ENCODE results near the gene CLINT1. TPM values are rescaled to one million over a fixed set of nuclear protein-coding genes. Genes with fewer than 3 reads are reported as not detected.
A peak's percentile ranks its signal among the peaks of the same experiment; 100 is the strongest.

The CLINT1 gene
- total RNA-seq, 1 experiment from 2014 or later: 170 TPM

DNA sequence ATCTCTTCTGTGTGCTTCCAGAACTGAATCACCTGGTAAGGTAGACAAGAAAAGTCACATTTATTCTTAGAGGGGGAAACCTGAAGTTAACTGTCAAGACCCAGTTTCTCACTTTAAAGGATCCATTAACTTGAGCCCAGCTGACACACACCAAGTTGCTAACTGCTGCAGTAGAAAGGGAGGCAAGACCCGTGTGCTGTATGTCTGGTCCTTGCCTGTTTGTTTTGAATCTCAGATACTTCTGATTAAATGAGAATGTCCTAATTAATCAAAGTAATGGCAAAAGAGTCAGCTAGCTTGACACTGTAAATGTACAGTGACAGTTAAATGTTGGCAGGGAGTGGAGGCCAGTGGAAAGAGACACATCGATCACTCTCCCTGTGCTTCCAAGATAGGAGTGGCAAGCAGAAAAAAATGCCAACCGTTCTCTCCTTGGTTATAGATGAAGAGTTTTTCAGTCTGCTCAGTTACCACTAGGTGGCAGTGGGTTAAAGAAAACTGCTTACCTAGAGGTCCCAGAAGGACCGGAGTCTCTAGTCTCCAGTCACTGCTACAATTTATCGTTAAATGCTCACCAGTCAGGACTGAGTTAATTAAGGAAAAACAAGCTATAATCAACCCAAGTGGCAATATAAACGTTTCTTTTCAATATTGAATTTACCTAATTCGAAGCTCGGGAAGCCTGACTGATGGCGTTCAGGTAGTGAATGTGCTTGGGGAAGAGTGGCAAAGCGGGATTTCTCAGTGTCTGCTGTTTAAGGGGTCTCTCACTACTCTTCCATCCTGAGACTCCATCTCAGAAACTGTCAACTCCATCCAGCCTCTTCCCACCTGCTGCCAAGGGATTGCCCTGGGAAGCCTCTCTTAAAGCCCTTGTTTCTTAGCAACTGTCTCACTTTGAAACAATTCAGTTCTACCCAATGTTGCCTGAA lies 97.0 kb downstream of the CLINT1 start:
- BruUV-seq (replicated peaks): no TSS peak
- H3K36me3 Mint-ChIP-seq (ENCODE audit: insufficient read depth, unreplicated experiment): peaks cover 2% of the 10 kb centered on the region
- no peaks in the 10 kb centered on the region for H3K27me3 Mint-ChIP-seq (ENCODE audit: insufficient read depth, unreplicated experiment)
- CTCF ChIA-PET: interaction anchor here (0.5 to 12.7 kb wide), 76 partner anchors 8 to 1734 kb away, joined by 3 to 177 read pairs (median 4); partner anchors contain the start of genes LSM11 and THG1L
- TF ChIP-seq, protein P1, sequence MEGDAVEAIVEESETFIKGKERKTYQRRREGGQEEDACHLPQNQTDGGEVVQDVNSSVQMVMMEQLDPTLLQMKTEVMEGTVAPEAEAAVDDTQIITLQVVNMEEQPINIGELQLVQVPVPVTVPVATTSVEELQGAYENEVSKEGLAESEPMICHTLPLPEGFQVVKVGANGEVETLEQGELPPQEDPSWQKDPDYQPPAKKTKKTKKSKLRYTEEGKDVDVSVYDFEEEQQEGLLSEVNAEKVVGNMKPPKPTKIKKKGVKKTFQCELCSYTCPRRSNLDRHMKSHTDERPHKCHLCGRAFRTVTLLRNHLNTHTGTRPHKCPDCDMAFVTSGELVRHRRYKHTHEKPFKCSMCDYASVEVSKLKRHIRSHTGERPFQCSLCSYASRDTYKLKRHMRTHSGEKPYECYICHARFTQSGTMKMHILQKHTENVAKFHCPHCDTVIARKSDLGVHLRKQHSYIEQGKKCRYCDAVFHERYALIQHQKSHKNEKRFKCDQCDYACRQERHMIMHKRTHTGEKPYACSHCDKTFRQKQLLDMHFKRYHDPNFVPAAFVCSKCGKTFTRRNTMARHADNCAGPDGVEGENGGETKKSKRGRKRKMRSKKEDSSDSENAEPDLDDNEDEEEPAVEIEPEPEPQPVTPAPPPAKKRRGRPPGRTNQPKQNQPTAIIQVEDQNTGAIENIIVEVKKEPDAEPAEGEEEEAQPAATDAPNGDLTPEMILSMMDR (IDR thresholded peaks at IDR 0.05; ENCODE audit: unreplicated experiment): peak; percentile 91
- intact Hi-C loops (cut with micrococcal nuclease): loop anchor here (1.0 to 10.0 kb wide), 7 partner anchors 54 to 1371 kb away; no protein-coding TSS in a partner anchor
- DNase-seq (ENCODE audit: unreplicated experiment): peak; percentile 79
- H3K4me1 Mint-ChIP-seq (ENCODE audit: insufficient read depth, unreplicated experiment): peaks cover 1% of the 10 kb centered on the region
- H3K9me3 Mint-ChIP-seq (ENCODE audit: unreplicated experiment): no peaks in the 10 kb centered on the region
- no peak overlapping the region for H3K4me3 Mint-ChIP-seq (ENCODE audit: unreplicated experiment)
- POLR2A ChIA-PET: interaction anchor here (0.6 to 0.9 kb wide), 3 partner anchors 13 to 269 kb away, joined by 3 to 6 read pairs (median 3); no protein-coding TSS in a partner anchor
- no peak overlapping the region for H3K27ac Mint-ChIP-seq (ENCODE audit: low read depth, unreplicated experiment)

- CTCF ChIA-PET: interaction anchor here (0.6 to 12.7 kb wide), 3 partner anchors 12 to 608 kb away, joined by 3 to 177 read pairs (median 6); partner anchors contain the start of gene LSM11
- no peaks in the 10 kb centered on the region for H3K27me3 Mint-ChIP-seq (ENCODE audit: insufficient read depth, unreplicated experiment)
- H3K4me1 Mint-ChIP-seq (ENCODE audit: insufficient read depth, unreplicated experiment): no peaks in the 10 kb centered on the region
- DNase-seq (ENCODE audit: unreplicated experiment): no peak
- peaks cover 33% of the 10 kb centered on the region for H3K36me3 Mint-ChIP-seq (ENCODE audit: insufficient read depth, unreplicated experiment)
- no TSS peak for BruUV-seq (replicated peaks)
- TF ChIP-seq, protein P1 (IDR thresholded peaks at IDR 0.05; ENCODE audit: unreplicated experiment): no peak
- POLR2A ChIA-PET: interaction anchor here (0.8 to 1.8 kb wide), 2 partner anchors 10 to 27 kb away, joined by 3 to 6 read pairs; partner anchors contain the start of gene THG1L
- H3K4me3 Mint-ChIP-seq (ENCODE audit: unreplicated experiment): no peak overlapping the region
- no peak overlapping the region for H3K27ac Mint-ChIP-seq (ENCODE audit: low read depth, unreplicated experiment)
- H3K9me3 Mint-ChIP-seq (ENCODE audit: unreplicated experiment): no peaks in the 10 kb centered on the region
- intact Hi-C loops (cut with micrococcal nuclease): no loop called here
Measured at GRCh38 chr5:157758706-157759105, 100.2 kb downstream of the CLINT1 start.

DNA sequence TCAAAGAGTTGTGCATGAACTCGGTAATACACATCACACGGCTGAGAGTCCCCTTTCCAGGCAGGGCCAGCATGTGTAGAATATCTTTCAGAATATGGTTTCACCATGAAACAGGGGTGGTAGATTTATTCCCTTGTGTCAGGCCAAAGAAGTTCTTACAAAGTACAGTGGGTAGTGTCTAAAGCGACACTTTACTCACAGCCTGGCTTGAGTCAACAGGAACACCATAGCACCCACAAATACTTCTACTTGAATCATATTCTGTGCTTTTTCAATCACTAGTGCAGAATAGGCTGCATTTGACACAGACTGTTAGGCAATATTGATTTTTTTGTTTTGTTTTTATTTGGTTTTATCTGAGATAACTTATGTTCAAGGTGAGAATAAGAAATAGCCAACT lies 102.8 kb downstream of the CLINT1 start:
- H3K27me3 Mint-ChIP-seq (ENCODE audit: insufficient read depth, unreplicated experiment): no peaks in the 10 kb centered on the region
- CTCF ChIA-PET: interaction anchor here (0.6 to 5.4 kb wide), 6 partner anchors 9 to 1377 kb away, joined by 3 to 43 read pairs (median 3); partner anchors contain the start of gene LSM11
- intact Hi-C loops (cut with micrococcal nuclease): no loop called here
- BruUV-seq (replicated peaks): no TSS peak
- TF ChIP-seq, protein P1 (IDR thresholded peaks at IDR 0.05; ENCODE audit: unreplicated experiment): no peak
- no peaks in the 10 kb centered on the region for H3K4me1 Mint-ChIP-seq (ENCODE audit: insufficient read depth, unreplicated experiment)
- H3K36me3 Mint-ChIP-seq (ENCODE audit: insufficient read depth, unreplicated experiment): peaks cover 50% of the 10 kb centered on the region
- no peak overlapping the region for H3K4me3 Mint-ChIP-seq (ENCODE audit: unreplicated experiment)
- no peak for DNase-seq (ENCODE audit: unreplicated experiment)
- POLR2A ChIA-PET: no interaction called here
- H3K9me3 Mint-ChIP-seq (ENCODE audit: unreplicated experiment): no peaks in the 10 kb centered on the region
- no peak overlapping the region for H3K27ac Mint-ChIP-seq (ENCODE audit: low read depth, unreplicated experiment)

DNA sequence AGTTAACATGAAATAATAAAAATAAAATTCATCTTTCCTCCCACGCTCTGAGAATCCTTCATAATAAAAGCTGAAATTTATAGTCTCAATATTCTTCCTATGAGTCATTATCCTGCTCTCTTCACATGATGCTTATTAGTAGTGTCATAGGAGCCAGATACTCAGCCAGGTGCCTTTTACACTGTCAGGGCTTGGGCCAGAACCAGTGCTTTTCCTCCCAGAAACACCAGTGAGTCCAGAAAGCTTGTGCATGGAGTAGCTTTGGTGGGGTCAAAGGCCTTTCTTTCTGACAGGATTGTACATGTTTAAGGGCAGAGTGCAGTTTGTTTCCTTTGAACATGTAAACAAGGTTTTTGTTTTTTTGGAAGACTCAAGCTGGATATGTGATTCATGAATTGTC lies 108.6 kb downstream of the CLINT1 start:
- H3K4me1 Mint-ChIP-seq (ENCODE audit: insufficient read depth, unreplicated experiment): peaks cover 27% of the 10 kb centered on the region
- H3K4me3 Mint-ChIP-seq (ENCODE audit: unreplicated experiment): no peak overlapping the region
- intact Hi-C loops (cut with micrococcal nuclease): no loop called here
- no peaks in the 10 kb centered on the region for H3K27me3 Mint-ChIP-seq (ENCODE audit: insufficient read depth, unreplicated experiment)
- ChIA-PET POLR2A (interaction anchor here (1.1 kb wide), 1 partner anchor 1413 kb away, joined by 4 read pairs; no protein-coding TSS in a partner anchor), CTCF (interaction anchor here (0.6 to 8.6 kb wide), 3 partner anchors 8 to 14 kb away, joined by 3 to 177 read pairs (median 3); no protein-coding TSS in a partner anchor)
- peaks cover 31% of the 10 kb centered on the region for H3K36me3 Mint-ChIP-seq (ENCODE audit: insufficient read depth, unreplicated experiment)
- no peaks in the 10 kb centered on the region for H3K9me3 Mint-ChIP-seq (ENCODE audit: unreplicated experiment)
- DNase-seq (ENCODE audit: unreplicated experiment): peak; percentile 54
- BruUV-seq (replicated peaks): no TSS peak
- TF ChIP-seq, protein P1 (IDR thresholded peaks at IDR 0.05; ENCODE audit: unreplicated experiment): no peak
- peak overlapping the region; percentile 31 for H3K27ac Mint-ChIP-seq (ENCODE audit: low read depth, unreplicated experiment)
